T-helper 2 cell treated with Interferon-gamma antibody and Interleukin-4, amounts not matched to agents 5 μg/mL and 100 μg/mL, for 36 hours (primary cell): ENCODE results near the gene MAG.
"Not testable (repeated sequence)": the region's sequence is repeated elsewhere in the genome, so short reads cannot be mapped to it uniquely, and the experiment has no call there.

Experiments used
- DNase-seq: peaks from one replicate; pipeline ENCODE4 v3.0.0; 2021; ENCODE audit warnings: low spot score
- H3K27ac Mint-ChIP-seq: one replicate; pipeline ENCODE4 v1.8.0; 2021; ENCODE audit warnings: mild to moderate bottlenecking, mixed read lengths
- H3K27me3 Mint-ChIP-seq: one replicate; pipeline ENCODE4 v1.8.0; 2021; ENCODE audit warnings: low read depth, mixed read lengths
- H3K36me3 Mint-ChIP-seq: one replicate; pipeline ENCODE4 v1.8.0; 2021; ENCODE audit warnings: low read depth, mixed read lengths
- H3K4me1 Mint-ChIP-seq: one replicate; pipeline ENCODE4 v1.8.0; 2021; ENCODE audit warnings: low read depth, mixed read lengths
- H3K4me3 Mint-ChIP-seq: one replicate; pipeline ENCODE4 v1.8.0; 2022; ENCODE audit warnings: mild to moderate bottlenecking, moderate library complexity, mixed read lengths
- H3K9me3 Mint-ChIP-seq: one replicate; pipeline ENCODE4 v1.8.0; 2021; ENCODE audit warnings: mixed read lengths

MAG gene

GRCh38 chr19:35284153-35285094 lies 7.5 kb upstream of the MAG start:
- no peaks in the 10 kb centered on the region for H3K36me3 Mint-ChIP-seq
- no peaks in the 10 kb centered on the region for H3K9me3 Mint-ChIP-seq
- DNase-seq, result no peak
- H3K4me3 Mint-ChIP-seq, result no peak overlapping the region
- H3K27ac Mint-ChIP-seq, result no peak overlapping the region
- H3K27me3 Mint-ChIP-seq, result peaks cover 24% of the 10 kb centered on the region
- H3K4me1 Mint-ChIP-seq, result no peaks in the 10 kb centered on the region

- H3K36me3 Mint-ChIP-seq, result no peaks in the 10 kb centered on the region
- H3K4me1 Mint-ChIP-seq, result no peaks in the 10 kb centered on the region
- H3K9me3 Mint-ChIP-seq, result no peaks in the 10 kb centered on the region
- DNase-seq, result no peak
- peaks cover 24% of the 10 kb centered on the region for H3K27me3 Mint-ChIP-seq
- no peak overlapping the region for H3K27ac Mint-ChIP-seq
- H3K4me3 Mint-ChIP-seq, result no peak overlapping the region
Measured at GRCh38 chr19:35285095-35285449, 6.9 kb upstream of the MAG start.

GRCh38 chr19:35285465-35285864 lies 6.5 kb upstream of the MAG start:
- not testable (repeated sequence) for H3K9me3 Mint-ChIP-seq, H3K4me1 Mint-ChIP-seq, DNase-seq, H3K36me3 Mint-ChIP-seq, H3K27ac Mint-ChIP-seq, H3K4me3 Mint-ChIP-seq
- peaks cover 24% of the 10 kb centered on the region for H3K27me3 Mint-ChIP-seq

GRCh38 chr19:35286101-35286500 lies 5.9 kb upstream of the MAG start:
- H3K4me1 Mint-ChIP-seq, DNase-seq, H3K4me3 Mint-ChIP-seq, H3K9me3 Mint-ChIP-seq, H3K27ac Mint-ChIP-seq, H3K36me3 Mint-ChIP-seq: not testable (repeated sequence)
- peaks cover 23% of the 10 kb centered on the region for H3K27me3 Mint-ChIP-seq

- no peak overlapping the region for H3K27ac Mint-ChIP-seq
- no peaks in the 10 kb centered on the region for H3K9me3 Mint-ChIP-seq
- peaks cover 13% of the 10 kb centered on the region for H3K27me3 Mint-ChIP-seq
- H3K4me3 Mint-ChIP-seq, result no peak overlapping the region
- H3K4me1 Mint-ChIP-seq, result no peaks in the 10 kb centered on the region
- no peaks in the 10 kb centered on the region for H3K36me3 Mint-ChIP-seq
- DNase-seq, result no peak
Measured at GRCh38 chr19:35287713-35288112, 4.2 kb upstream of the MAG start.

- Mint-ChIP-seq H3K9me3 (no peaks in the 10 kb centered on the region), H3K36me3 (no peaks in the 10 kb centered on the region), H3K27ac (no peak overlapping the region), H3K4me1 (no peaks in the 10 kb centered on the region), H3K27me3 (peaks cover 7% of the 10 kb centered on the region), H3K4me3 (no peak overlapping the region)
- DNase-seq, result no peak
Measured at GRCh38 chr19:35288331-35288730, 3.6 kb upstream of the MAG start.

- H3K4me1 Mint-ChIP-seq, result no peaks in the 10 kb centered on the region
- H3K4me3 Mint-ChIP-seq, result no peak overlapping the region
- DNase-seq, result no peak
- peaks cover 5% of the 10 kb centered on the region for H3K27me3 Mint-ChIP-seq
- H3K27ac Mint-ChIP-seq, result no peak overlapping the region
- no peaks in the 10 kb centered on the region for H3K36me3 Mint-ChIP-seq
- no peaks in the 10 kb centered on the region for H3K9me3 Mint-ChIP-seq
Measured at GRCh38 chr19:35288906-35289305, 3.1 kb upstream of the MAG start.

- no peaks in the 10 kb centered on the region for H3K27me3 Mint-ChIP-seq
- H3K36me3 Mint-ChIP-seq, result no peaks in the 10 kb centered on the region
- H3K9me3 Mint-ChIP-seq, result no peaks in the 10 kb centered on the region
- no peak overlapping the region for H3K27ac Mint-ChIP-seq
- no peak for DNase-seq
- no peak overlapping the region for H3K4me3 Mint-ChIP-seq
- no peaks in the 10 kb centered on the region for H3K4me1 Mint-ChIP-seq
Measured at GRCh38 chr19:35290381-35291127, 1.4 kb upstream of the MAG start.

- H3K36me3 Mint-ChIP-seq, result no peaks in the 10 kb centered on the region
- no peak for DNase-seq
- H3K27ac Mint-ChIP-seq, result no peak overlapping the region
- H3K27me3 Mint-ChIP-seq, result no peaks in the 10 kb centered on the region
- H3K4me1 Mint-ChIP-seq, result peaks cover 4% of the 10 kb centered on the region
- no peaks in the 10 kb centered on the region for H3K9me3 Mint-ChIP-seq
- H3K4me3 Mint-ChIP-seq, result no peak overlapping the region
Measured at GRCh38 chr19:35291259-35291658, 702 bp upstream of the MAG start.

GRCh38 chr19:35292421-35293362 lies 731 bp downstream of the MAG start:
- H3K36me3 Mint-ChIP-seq, result no peaks in the 10 kb centered on the region
- no peaks in the 10 kb centered on the region for H3K27me3 Mint-ChIP-seq
- H3K27ac Mint-ChIP-seq, result no peak overlapping the region
- DNase-seq, result no peak
- H3K4me1 Mint-ChIP-seq, result peaks cover 4% of the 10 kb centered on the region
- no peaks in the 10 kb centered on the region for H3K9me3 Mint-ChIP-seq
- no peak overlapping the region for H3K4me3 Mint-ChIP-seq

- no peak overlapping the region for H3K27ac Mint-ChIP-seq
Measured at GRCh38 chr19:35293363-35293739, 1.4 kb downstream of the MAG start.

GRCh38 chr19:35293808-35294207 lies 1.8 kb downstream of the MAG start:
- Mint-ChIP-seq H3K27me3 (no peaks in the 10 kb centered on the region), H3K4me1 (peaks cover 4% of the 10 kb centered on the region), H3K9me3 (no peaks in the 10 kb centered on the region), H3K4me3 (no peak overlapping the region), H3K36me3 (no peaks in the 10 kb centered on the region), H3K27ac (no peak overlapping the region)
- DNase-seq, result no peak

More at GRCh38 chr19:35293363-35293739, 1.4 kb downstream of the MAG start:
- no peak for DNase-seq
- Mint-ChIP-seq H3K27me3 (no peaks in the 10 kb centered on the region), H3K9me3 (no peaks in the 10 kb centered on the region), H3K36me3 (no peaks in the 10 kb centered on the region), H3K4me1 (peaks cover 4% of the 10 kb centered on the region), H3K4me3 (no peak overlapping the region)

GRCh38 chr19:35294328-35294727 lies 2.4 kb downstream of the MAG start:
- no peak overlapping the region for H3K4me3 Mint-ChIP-seq
- DNase-seq, result no peak
- no peaks in the 10 kb centered on the region for H3K27me3 Mint-ChIP-seq
- no peak overlapping the region for H3K27ac Mint-ChIP-seq
- no peaks in the 10 kb centered on the region for H3K9me3 Mint-ChIP-seq
- H3K4me1 Mint-ChIP-seq, result peaks cover 4% of the 10 kb centered on the region
- H3K36me3 Mint-ChIP-seq, result no peaks in the 10 kb centered on the region
